ENCODE measurements around the gene SYT1. TPM values are rescaled to one million over a fixed set of nuclear protein-coding genes. Genes with fewer than 3 reads are reported as not detected.
"Not testable (repeated sequence)": the region's sequence is repeated elsewhere in the genome, so short reads cannot be mapped to it uniquely, and the experiment has no call there.

The SYT1 gene
- 22.7 TPM for polyA plus RNA-seq (2013, experiment 1 of 2)
- 19.4 TPM for polyA plus RNA-seq (2013, experiment 2 of 2)

DNA sequence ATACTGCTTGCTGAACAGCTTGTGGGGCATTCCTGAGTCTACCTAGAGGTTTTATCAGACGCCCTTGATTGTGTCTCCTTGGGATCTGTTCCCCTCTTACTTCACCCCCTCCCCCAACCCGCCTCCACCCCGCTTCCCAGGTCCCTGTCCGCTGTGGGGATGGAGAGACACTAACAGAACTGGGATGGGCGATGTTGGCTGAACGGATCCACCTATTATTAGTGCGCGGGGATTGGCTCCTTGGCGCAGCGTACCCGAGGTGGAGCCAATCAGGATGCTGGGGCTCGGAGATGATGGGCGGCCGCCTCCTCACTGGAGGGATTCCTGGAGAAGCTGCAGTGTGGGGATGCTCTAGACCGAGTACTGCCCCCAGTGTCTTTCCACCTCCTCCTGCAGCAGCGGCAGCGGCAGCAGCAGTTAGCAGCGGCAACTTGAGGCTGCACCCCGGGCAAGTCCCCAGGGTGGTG lies at the start of gene SYT1:
TSS of gene SYT1 (plus strand) at position 372 of the 467 bp plus-strand sequence.
- Histone ChIP-seq H3K36me3 (ENCODE audit: control insufficient read depth, insufficient read depth, low read length) (no peaks in the 10 kb centered on the region), H3K27ac (ENCODE audit: low read depth, low read length, severe bottlenecking) (no peak within 1 kb of the TSS), H3K4me1 (ENCODE audit: control insufficient read depth, insufficient read depth, low read length, poor library complexity, severe bottlenecking) (no peaks in the 10 kb centered on the region), H3K4me3 (ENCODE audit: extremely low read depth, insufficient read depth, low read length, poor library complexity, severe bottlenecking) (peak within 1 kb of the TSS; percentile 66), H3K9me3 (ENCODE audit: control insufficient read depth, low read length) (no peaks in the 10 kb centered on the region)
- WGBS, 2 experiments (ENCODE audit: insufficient coverage in 2 of 2): 0 to 1% methylated on average over 8 to 12 of the region's 19 CpGs

- 58 to 62% methylated on average over 3 to 5 of the region's 5 CpGs for WGBS, 2 experiments (ENCODE audit: insufficient coverage in 2 of 2)
- H3K9me3 ChIP-seq (ENCODE audit: control insufficient read depth, low read length): no peaks in the 10 kb centered on the region
Observed at GRCh38 chr12:78818487-78818886, 46.1 kb upstream of the SYT1 start.

GRCh38 chr12:78820946-78821345 lies 43.6 kb upstream of the SYT1 start:
- WGBS, 2 experiments (ENCODE audit: insufficient coverage in 2 of 2): 86 to 100% methylated on average over 1 to 2 of the region's 2 CpGs
- Histone ChIP-seq H3K36me3 (ENCODE audit: control insufficient read depth, insufficient read depth, low read length) (no peaks in the 10 kb centered on the region), H3K4me1 (ENCODE audit: control insufficient read depth, insufficient read depth, low read length, poor library complexity, severe bottlenecking) (no peaks in the 10 kb centered on the region), H3K27ac (ENCODE audit: low read depth, low read length, severe bottlenecking) (no peak overlapping the region), H3K9me3 (ENCODE audit: control insufficient read depth, low read length) (no peaks in the 10 kb centered on the region), H3K4me3 (ENCODE audit: extremely low read depth, insufficient read depth, low read length, poor library complexity, severe bottlenecking) (no peak overlapping the region)

More at GRCh38 chr12:78818487-78818886, 46.1 kb upstream of the SYT1 start:
- H3K27ac ChIP-seq (ENCODE audit: low read depth, low read length, severe bottlenecking): no peak overlapping the region
- no peaks in the 10 kb centered on the region for H3K4me1 ChIP-seq (ENCODE audit: control insufficient read depth, insufficient read depth, low read length, poor library complexity, severe bottlenecking)
- no peak overlapping the region for H3K4me3 ChIP-seq (ENCODE audit: extremely low read depth, insufficient read depth, low read length, poor library complexity, severe bottlenecking)
- H3K36me3 ChIP-seq (ENCODE audit: control insufficient read depth, insufficient read depth, low read length): no peaks in the 10 kb centered on the region

DNA sequence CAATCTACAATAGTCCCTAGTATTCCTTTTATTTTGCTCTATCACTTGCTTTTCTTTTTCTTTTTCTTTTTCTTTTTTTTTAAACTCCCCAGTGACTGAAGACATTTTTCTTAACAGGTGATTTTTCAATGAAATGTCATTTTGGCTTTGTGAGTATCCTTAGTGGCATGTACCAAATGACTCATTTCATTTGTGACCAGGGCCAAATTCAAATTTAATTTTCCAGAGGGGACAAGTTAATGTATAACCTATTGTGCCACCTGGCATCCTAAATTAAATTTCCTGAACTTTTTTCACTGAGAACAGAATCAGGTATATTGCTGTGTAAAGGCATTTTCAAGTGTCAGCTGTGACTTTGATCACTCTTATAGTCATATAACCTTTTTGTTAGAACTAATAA lies 39.7 kb upstream of the SYT1 start:
- no peaks in the 10 kb centered on the region for H3K4me1 ChIP-seq (ENCODE audit: control insufficient read depth, insufficient read depth, low read length, poor library complexity, severe bottlenecking)
- H3K9me3 ChIP-seq (ENCODE audit: control insufficient read depth, low read length): no peaks in the 10 kb centered on the region
- H3K36me3 ChIP-seq (ENCODE audit: control insufficient read depth, insufficient read depth, low read length): no peaks in the 10 kb centered on the region
- no peak overlapping the region for H3K4me3 ChIP-seq (ENCODE audit: extremely low read depth, insufficient read depth, low read length, poor library complexity, severe bottlenecking)
- no peak overlapping the region for H3K27ac ChIP-seq (ENCODE audit: low read depth, low read length, severe bottlenecking)

GRCh38 chr12:78829690-78830089 lies 34.9 kb upstream of the SYT1 start:
- H3K4me3 ChIP-seq (ENCODE audit: extremely low read depth, insufficient read depth, low read length, poor library complexity, severe bottlenecking): no peak overlapping the region
- H3K9me3 ChIP-seq (ENCODE audit: control insufficient read depth, low read length): no peaks in the 10 kb centered on the region
- no peak overlapping the region for H3K27ac ChIP-seq (ENCODE audit: low read depth, low read length, severe bottlenecking)
- 86% methylated on average over 1 of the region's 2 CpGs; no CpG with 5 or more reads in 1 of the 2 experiments for WGBS, 2 experiments (ENCODE audit: insufficient coverage in 2 of 2)
- no peaks in the 10 kb centered on the region for H3K36me3 ChIP-seq (ENCODE audit: control insufficient read depth, insufficient read depth, low read length)
- H3K4me1 ChIP-seq (ENCODE audit: control insufficient read depth, insufficient read depth, low read length, poor library complexity, severe bottlenecking): no peaks in the 10 kb centered on the region

DNA sequence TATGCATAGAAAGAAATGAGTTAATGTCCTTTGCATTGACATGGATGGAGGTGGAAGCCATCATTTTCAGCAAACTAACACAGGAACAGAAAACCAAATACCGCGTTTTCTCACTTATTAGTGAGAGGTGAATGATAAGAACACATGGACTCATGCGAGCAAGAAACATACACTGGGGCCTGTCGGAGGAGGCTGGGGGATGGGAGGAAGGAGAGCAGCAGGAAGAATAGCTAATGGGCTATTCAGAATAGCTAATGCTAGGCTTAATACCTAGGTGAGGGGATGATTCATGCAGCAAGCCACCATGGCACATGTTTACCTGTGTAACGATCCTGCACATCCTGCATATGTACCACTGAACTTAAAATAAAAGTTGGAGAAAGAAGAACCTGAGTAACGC lies 29.1 kb upstream of the SYT1 start:
- Histone ChIP-seq H3K36me3 (ENCODE audit: control insufficient read depth, insufficient read depth, low read length) (no peaks in the 10 kb centered on the region), H3K9me3 (ENCODE audit: control insufficient read depth, low read length) (no peaks in the 10 kb centered on the region), H3K4me1 (ENCODE audit: control insufficient read depth, insufficient read depth, low read length, poor library complexity, severe bottlenecking) (no peaks in the 10 kb centered on the region), H3K4me3 (ENCODE audit: extremely low read depth, insufficient read depth, low read length, poor library complexity, severe bottlenecking) (no peak overlapping the region), H3K27ac (ENCODE audit: low read depth, low read length, severe bottlenecking) (no peak overlapping the region)
- 78 to 88% methylated on average over 2 to 3 of the region's 6 CpGs for WGBS, 2 experiments (ENCODE audit: insufficient coverage in 2 of 2)

DNA sequence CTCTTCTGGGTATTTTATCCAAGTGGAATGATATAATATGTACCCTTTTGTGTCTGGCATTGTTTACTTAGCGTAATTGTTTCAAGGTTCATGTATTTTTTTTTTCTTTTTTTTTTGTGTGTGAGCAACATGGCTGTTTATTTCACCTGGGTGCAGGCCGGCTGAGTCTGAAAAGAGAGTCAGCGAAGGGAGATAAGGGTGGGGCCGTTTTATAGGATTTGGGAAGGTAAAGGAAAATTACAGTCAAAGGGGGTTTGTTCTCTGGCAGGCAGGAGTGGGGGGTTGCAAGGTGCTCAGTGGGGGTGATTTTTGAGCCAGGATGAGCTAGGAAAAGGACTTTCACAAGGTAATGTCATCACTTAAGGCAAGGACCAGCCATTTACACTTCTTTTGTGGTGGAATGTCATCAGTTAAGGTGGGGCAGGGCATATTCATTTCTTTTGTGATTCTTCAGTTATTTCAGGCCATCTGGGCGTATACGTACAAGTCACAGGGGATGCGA lies 24.0 kb upstream of the SYT1 start:
- 88% methylated on average over 3 of the region's 7 CpGs; no CpG with 5 or more reads in 1 of the 2 experiments for WGBS, 2 experiments (ENCODE audit: insufficient coverage in 2 of 2)
- H3K4me3 ChIP-seq (ENCODE audit: extremely low read depth, insufficient read depth, low read length, poor library complexity, severe bottlenecking); H3K4me1 ChIP-seq (ENCODE audit: control insufficient read depth, insufficient read depth, low read length, poor library complexity, severe bottlenecking); H3K27ac ChIP-seq (ENCODE audit: low read depth, low read length, severe bottlenecking); H3K9me3 ChIP-seq (ENCODE audit: control insufficient read depth, low read length); H3K36me3 ChIP-seq (ENCODE audit: control insufficient read depth, insufficient read depth, low read length): not testable (repeated sequence)

DNA sequence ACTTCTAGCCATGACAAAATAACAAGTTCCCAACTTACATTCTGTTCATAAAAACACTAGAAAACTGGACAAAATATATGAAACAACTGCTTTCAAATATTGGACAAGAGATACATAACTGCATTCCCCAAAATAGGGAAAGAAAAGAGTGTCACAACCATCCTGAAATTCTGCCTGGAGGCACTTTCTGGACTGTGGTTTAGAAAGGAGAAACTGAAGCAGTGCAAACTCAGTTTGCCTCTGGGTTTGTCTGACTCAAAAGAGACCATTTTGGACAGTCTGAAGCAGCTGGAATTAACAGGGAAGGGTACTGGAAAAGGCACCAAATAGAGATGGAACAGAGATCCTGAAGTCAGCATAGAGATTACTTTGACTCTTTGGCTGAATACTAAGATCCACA lies 11.3 kb upstream of the SYT1 start:
- Histone ChIP-seq H3K9me3 (ENCODE audit: control insufficient read depth, low read length) (peaks cover 8% of the 10 kb centered on the region), H3K36me3 (ENCODE audit: control insufficient read depth, insufficient read depth, low read length) (no peaks in the 10 kb centered on the region), H3K4me1 (ENCODE audit: control insufficient read depth, insufficient read depth, low read length, poor library complexity, severe bottlenecking) (no peaks in the 10 kb centered on the region), H3K27ac (ENCODE audit: low read depth, low read length, severe bottlenecking) (no peak overlapping the region), H3K4me3 (ENCODE audit: extremely low read depth, insufficient read depth, low read length, poor library complexity, severe bottlenecking) (no peak overlapping the region)

DNA sequence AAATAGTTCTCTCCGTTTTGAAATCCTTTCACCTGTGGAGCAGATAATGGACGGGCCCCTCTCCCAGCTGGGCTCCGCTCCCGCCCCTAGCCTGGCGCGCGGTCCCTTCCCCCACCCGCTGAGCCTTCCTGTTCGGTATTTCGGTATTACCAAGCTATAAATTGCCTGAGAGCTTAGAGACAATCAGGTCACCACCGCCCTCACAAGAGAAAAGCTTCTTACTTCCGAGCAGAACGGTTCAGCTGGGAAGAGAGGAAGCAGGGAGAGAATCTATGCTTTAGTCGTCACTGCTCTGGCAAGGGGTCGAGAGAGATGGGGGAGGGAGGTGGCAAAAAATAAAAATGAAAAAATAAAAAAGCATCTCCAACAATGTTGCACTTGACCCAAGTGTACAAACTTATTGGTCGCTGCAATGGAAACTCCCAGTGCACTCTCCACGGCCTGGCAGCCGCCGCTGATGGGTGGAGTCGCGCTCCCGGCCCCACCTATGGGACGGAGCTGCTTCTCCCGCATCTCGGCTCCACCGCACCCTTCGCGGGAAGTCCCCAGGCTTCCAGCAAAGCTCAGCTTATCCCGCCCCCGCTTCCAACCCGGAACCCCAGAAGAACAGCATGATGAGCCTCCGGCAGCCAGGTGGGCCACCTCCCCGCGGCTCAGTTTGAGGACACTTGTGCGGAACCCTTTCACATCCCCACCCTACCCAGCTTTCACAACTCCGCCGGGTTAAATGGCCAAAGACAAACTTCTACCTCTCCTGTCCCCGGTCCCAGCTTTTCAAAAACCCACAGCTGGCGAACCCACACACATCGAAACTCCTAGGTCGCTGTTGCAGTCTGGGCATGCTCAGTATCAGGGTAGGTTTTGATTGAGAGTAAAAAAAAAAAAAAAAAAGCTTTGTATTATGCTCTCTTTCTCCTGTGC lies 832 bp upstream of the SYT1 start:
- WGBS, 2 experiments (ENCODE audit: insufficient coverage in 2 of 2): 0 to 1% methylated on average over 20 to 32 of the region's 41 CpGs
- H3K27ac ChIP-seq (ENCODE audit: low read depth, low read length, severe bottlenecking): no peak overlapping the region
- no peaks in the 10 kb centered on the region for H3K4me1 ChIP-seq (ENCODE audit: control insufficient read depth, insufficient read depth, low read length, poor library complexity, severe bottlenecking)
- peak overlapping the region; percentile 66 for H3K4me3 ChIP-seq (ENCODE audit: extremely low read depth, insufficient read depth, low read length, poor library complexity, severe bottlenecking)
- no peaks in the 10 kb centered on the region for H3K36me3 ChIP-seq (ENCODE audit: control insufficient read depth, insufficient read depth, low read length)
- no peaks in the 10 kb centered on the region for H3K9me3 ChIP-seq (ENCODE audit: control insufficient read depth, low read length)

DNA sequence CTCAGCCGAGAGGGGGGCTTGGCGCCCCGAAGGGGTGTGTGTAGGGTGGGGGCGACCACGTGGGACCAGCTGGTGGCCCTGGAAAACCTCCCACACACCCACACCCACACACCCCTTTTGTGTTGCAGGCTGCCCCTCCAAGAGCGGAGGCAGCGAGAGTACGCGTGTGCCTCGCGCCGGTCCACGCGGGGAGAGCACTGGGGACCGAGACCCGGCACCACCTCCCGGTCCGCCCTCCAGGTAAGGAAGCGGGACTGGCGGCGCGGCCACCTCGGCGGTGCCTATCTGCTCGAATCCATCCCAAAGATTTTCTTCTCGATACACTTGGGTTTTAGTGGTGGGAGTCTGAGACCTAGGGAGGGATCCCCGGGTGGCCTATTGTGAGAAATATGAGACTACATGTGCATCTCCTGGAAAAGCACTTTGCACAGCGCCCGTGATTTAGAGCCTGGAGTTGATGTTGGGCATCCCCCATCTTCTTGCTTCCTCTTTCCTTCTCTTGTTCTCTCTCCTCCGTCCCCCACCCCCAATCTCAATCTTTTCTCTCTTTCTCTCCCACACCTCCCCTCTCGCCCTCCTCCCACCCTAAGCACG lies 393 bp downstream of the SYT1 start:
- H3K4me3 ChIP-seq (ENCODE audit: extremely low read depth, insufficient read depth, low read length, poor library complexity, severe bottlenecking): peak overlapping the region; percentile 66
- no peaks in the 10 kb centered on the region for H3K36me3 ChIP-seq (ENCODE audit: control insufficient read depth, insufficient read depth, low read length)
- H3K27ac ChIP-seq (ENCODE audit: low read depth, low read length, severe bottlenecking): no peak overlapping the region
- no peaks in the 10 kb centered on the region for H3K9me3 ChIP-seq (ENCODE audit: control insufficient read depth, low read length)
- H3K4me1 ChIP-seq (ENCODE audit: control insufficient read depth, insufficient read depth, low read length, poor library complexity, severe bottlenecking): no peaks in the 10 kb centered on the region
- WGBS, 2 experiments (ENCODE audit: insufficient coverage in 2 of 2): 0% methylated on average over 16 to 19 of the region's 32 CpGs

GRCh38 chr12:78865516-78865915 lies 942 bp downstream of the SYT1 start:
- no peaks in the 10 kb centered on the region for H3K36me3 ChIP-seq (ENCODE audit: control insufficient read depth, insufficient read depth, low read length)
- no peak overlapping the region for H3K27ac ChIP-seq (ENCODE audit: low read depth, low read length, severe bottlenecking)
- peak overlapping the region; percentile 66 for H3K4me3 ChIP-seq (ENCODE audit: extremely low read depth, insufficient read depth, low read length, poor library complexity, severe bottlenecking)
- no peaks in the 10 kb centered on the region for H3K9me3 ChIP-seq (ENCODE audit: control insufficient read depth, low read length)
- no peaks in the 10 kb centered on the region for H3K4me1 ChIP-seq (ENCODE audit: control insufficient read depth, insufficient read depth, low read length, poor library complexity, severe bottlenecking)
- WGBS, 2 experiments (ENCODE audit: insufficient coverage in 2 of 2): 3 to 29% methylated on average over 1 to 3 of the region's 5 CpGs
